Bronchial epithelial cell (primary cell): ENCODE results near the gene TSPEAR. TPM values are rescaled to one million over a fixed set of nuclear protein-coding genes. Genes with fewer than 3 reads are reported as not detected.

Source experiments
- DNase-seq: peaks from one replicate; pipeline ENCODE4 v3.0.0-alpha.2; 2010; ENCODE audit warnings: low read depth
- FAIRE-seq: peaks from 2 replicates; lab custom pipeline; 2011; peaks lifted over from hg19 to GRCh38; lab: Jason Lieb, UNC
- H3K27me3 ChIP-seq: 2 replicates; pipeline ENCODE4 v1.5.1; 2011; ENCODE audit warnings: low read length; ENCODE audit not compliant: control insufficient read depth, insufficient read depth
- H3K36me3 ChIP-seq: 2 replicates; pipeline ENCODE4 v1.5.1; 2011; ENCODE audit warnings: low read length; ENCODE audit not compliant: control insufficient read depth, insufficient read depth
- H3K4me3 ChIP-seq: 2 replicates; pipeline ENCODE4 v1.5.1; 2011; ENCODE audit warnings: mild to moderate bottlenecking, low read depth, low read length, control low read depth
- total RNA-seq: library from RNA; depleted of rRNA; stranded (reverse); fragments of >200 nt; gene quantifications from 2 replicates; pipeline ENCODE4 v1.2.1, GENCODE V29; 2014
- TF ChIP-seq, protein P1 (sequence below): IDR thresholded peaks from 2 replicates; pipeline ENCODE4 v1.5.1; 2011; ENCODE audit warnings: mild to moderate bottlenecking, moderate library complexity, low read length, control low read depth, inconsistent platforms; ENCODE audit not compliant: insufficient read depth, severe bottlenecking

Gene TSPEAR
- total RNA-seq, 1 donor from 2014 or later: not detected

DNA sequence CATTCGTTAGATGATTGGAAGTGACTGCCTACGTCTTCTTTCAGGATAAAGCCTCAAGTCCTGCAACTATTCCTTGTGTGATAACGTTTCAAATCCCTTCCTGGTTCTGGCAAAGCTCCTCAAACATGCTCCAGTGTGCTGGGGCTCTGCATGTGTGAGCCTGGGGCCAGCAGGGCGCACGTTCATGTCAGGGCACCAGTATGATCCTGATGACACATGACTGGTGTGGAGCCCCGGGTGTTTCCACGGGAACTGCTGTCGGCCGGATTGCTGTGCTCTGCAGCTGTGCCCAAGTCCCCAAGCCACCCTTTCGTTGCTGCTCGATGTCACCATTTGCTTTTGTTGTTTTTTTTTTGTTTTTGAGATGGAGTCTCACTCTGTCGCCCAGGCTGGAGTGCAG, 192.7 kb downstream of the TSPEAR start:
- TF ChIP-seq, protein P1, sequence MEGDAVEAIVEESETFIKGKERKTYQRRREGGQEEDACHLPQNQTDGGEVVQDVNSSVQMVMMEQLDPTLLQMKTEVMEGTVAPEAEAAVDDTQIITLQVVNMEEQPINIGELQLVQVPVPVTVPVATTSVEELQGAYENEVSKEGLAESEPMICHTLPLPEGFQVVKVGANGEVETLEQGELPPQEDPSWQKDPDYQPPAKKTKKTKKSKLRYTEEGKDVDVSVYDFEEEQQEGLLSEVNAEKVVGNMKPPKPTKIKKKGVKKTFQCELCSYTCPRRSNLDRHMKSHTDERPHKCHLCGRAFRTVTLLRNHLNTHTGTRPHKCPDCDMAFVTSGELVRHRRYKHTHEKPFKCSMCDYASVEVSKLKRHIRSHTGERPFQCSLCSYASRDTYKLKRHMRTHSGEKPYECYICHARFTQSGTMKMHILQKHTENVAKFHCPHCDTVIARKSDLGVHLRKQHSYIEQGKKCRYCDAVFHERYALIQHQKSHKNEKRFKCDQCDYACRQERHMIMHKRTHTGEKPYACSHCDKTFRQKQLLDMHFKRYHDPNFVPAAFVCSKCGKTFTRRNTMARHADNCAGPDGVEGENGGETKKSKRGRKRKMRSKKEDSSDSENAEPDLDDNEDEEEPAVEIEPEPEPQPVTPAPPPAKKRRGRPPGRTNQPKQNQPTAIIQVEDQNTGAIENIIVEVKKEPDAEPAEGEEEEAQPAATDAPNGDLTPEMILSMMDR: no peak
- Histone ChIP-seq H3K4me3 (no peak overlapping the region), H3K36me3 (no peaks in the 10 kb centered on the region), H3K27me3 (no peaks in the 10 kb centered on the region)
- FAIRE-seq (no peak), DNase-seq (no peak)

DNA sequence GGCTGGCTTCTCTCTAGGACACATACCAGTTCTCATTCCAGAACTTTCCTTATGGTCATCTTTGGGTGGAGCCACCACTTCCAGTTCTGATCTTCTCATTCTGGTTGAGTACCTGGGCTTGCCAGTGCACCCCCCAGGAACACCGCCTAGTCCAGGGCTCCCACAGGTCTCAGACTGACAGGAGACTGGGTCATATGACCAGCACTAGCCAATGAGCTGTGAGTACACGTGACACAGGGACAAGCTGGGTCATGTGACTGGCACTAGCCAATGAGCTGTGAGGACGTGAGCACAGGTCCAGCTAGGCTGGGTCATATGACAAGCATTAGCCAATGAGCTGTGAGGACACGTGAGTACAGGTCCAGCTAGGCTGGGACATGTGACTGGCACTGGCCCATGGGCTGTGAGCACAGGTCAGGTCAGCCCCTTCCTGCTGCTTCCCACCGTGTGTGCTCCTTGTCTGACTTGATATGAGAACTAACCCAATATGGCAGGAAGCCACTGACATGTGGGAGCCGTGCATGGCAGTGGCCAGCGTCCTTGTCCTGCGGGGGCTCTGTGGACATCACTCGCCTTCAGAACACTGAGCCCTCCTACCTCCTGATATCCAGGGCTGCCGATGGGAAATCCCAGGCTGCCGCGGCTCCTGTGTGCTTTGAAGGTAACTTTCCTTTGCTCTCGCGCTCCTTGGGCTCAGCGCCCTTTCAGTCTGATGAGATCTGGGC, 194.0 kb downstream of the TSPEAR start:
- FAIRE-seq (peak; percentile 60), DNase-seq (no peak)
- no peaks in the 10 kb centered on the region for H3K27me3 ChIP-seq

DNA sequence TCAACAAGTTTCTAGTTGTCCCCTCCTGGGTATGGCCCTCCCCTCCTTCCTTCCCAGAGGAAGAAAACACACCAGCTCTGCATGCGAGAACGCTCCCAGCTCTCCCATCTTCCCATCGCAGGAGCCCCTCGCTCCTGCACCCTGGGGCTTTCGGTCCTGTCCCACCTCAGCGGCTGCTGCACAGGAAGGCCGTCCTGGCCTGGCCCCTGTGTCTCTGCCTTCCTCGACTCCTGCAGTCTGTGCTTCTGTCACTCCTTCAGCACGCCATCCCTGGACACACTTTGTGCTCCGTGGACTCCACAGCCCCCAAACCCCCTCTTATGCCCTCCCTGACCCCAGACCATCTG, 194.6 kb downstream of the TSPEAR start:
- TF ChIP-seq, protein P1: no peak
- Histone ChIP-seq H3K36me3 (no peaks in the 10 kb centered on the region), H3K4me3 (no peak overlapping the region), H3K27me3 (no peaks in the 10 kb centered on the region)
- no peak for DNase-seq
- FAIRE-seq: no peak

More for the DNA sequence above, 194.0 kb downstream of the TSPEAR start:
- Histone ChIP-seq H3K4me3 (no peak overlapping the region), H3K36me3 (no peaks in the 10 kb centered on the region)
- TF ChIP-seq, protein P1: no peak

DNA sequence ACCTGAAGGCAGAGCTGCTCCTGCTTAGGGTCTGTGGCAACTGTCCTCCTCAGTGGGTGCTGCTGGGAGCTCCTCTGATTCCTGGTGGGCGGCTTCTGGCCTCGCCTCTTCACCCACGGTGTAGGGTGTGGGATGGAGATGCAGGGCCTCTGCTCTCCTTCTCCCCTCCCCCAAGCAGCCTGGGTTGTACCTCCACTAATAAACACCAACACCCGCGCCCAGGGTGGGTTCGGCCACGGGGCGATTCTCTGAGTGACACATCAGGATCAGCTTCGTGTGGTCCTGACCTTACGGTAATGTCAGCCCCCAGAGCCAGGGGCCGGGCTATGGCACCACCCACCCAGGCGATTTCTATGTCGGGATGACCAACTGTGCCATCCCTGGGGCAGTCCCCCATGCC, 195.0 kb downstream of the TSPEAR start:
- FAIRE-seq (no peak), DNase-seq (no peak)
- H3K27me3 ChIP-seq: no peaks in the 10 kb centered on the region
- no peak overlapping the region for H3K4me3 ChIP-seq
- no peaks in the 10 kb centered on the region for H3K36me3 ChIP-seq
- TF ChIP-seq, protein P1: no peak

DNA sequence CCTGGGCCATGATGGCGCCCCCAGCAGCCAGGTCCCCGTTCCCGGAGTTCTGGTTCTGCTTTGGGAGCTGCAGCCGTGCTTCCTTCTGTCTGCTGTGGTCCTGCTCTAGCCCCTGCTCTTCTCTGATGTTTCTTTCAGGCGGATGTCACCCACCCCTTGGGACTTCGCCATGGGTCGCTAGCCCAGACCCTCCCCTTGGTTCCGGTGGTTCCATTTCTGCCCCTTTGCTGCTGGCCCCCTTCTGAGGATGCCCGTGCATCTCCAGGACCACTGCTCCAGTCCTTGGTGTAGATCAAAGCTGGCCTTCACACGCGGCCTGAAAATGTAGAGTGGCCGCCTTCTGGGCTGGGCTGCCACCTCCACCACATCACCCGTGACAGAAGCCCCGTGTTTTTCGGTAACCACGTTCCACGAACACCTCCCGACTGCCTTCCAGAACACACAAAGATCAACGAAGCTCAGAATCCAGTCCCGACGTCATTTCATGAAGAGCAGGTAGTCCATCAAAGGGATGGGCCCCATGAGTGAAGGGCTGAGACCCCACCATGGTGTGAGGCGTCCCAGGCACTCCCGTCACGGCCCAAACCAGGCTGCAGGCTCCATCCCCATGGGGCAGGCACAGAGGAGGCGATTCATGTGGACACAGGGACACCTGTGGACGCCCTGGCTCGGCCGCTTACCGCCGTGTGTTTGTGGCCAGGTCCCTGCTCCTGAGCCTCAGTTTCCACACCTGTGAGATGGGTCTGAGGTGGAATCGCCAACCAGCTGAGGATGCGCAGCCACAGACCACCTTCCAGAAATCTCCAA, 195.8 kb downstream of the TSPEAR start:
- no peak overlapping the region for H3K4me3 ChIP-seq
- no peaks in the 10 kb centered on the region for H3K27me3 ChIP-seq
- FAIRE-seq: no peak
- H3K36me3 ChIP-seq: no peaks in the 10 kb centered on the region
- TF ChIP-seq, protein P1: no peak
- no peak for DNase-seq
